H9 (cell line): ENCODE results near the gene PFKFB2. TPM values are rescaled to one million over a fixed set of nuclear protein-coding genes. Genes with fewer than 3 reads are reported as not detected.
A peak's percentile ranks its signal among the peaks of the same experiment; 100 is the strongest.

ENCODE experiments used
- DNase-seq: peaks from one replicate; pipeline ENCODE4 v3.0.0-alpha.2; 2017
- H2AFZ ChIP-seq: one replicate; pipeline ENCODE4 v1.6.1; 2013; ENCODE audit warnings: mild to moderate bottlenecking, low read length, control low read depth, moderate library complexity
- H2AK5ac ChIP-seq: 2 replicates; pipeline ENCODE4 v1.6.1; 2013; ENCODE audit warnings: low read length, control low read depth, mixed read lengths; ENCODE audit not compliant: insufficient read length
- H2BK120ac ChIP-seq: one replicate; pipeline ENCODE4 v1.6.1; 2013; ENCODE audit warnings: low read depth, mild to moderate bottlenecking, low read length, control low read depth, inconsistent platforms; ENCODE audit not compliant: poor library complexity, severe bottlenecking
- H2BK12ac ChIP-seq: 2 replicates; pipeline ENCODE4 v1.6.1; 2013; ENCODE audit warnings: low read length, control low read depth, mixed read lengths, low read depth; ENCODE audit not compliant: insufficient read length
- H2BK15ac ChIP-seq: 2 replicates; pipeline ENCODE4 v1.6.1; 2013; ENCODE audit warnings: low read depth, low read length, control low read depth
- H2BK20ac ChIP-seq: one replicate; pipeline ENCODE4 v1.6.1; 2013; ENCODE audit warnings: low read depth, mild to moderate bottlenecking, low read length, control low read depth, inconsistent platforms; ENCODE audit not compliant: poor library complexity, severe bottlenecking
- H2BK5ac ChIP-seq: 2 replicates; pipeline ENCODE4 v1.6.1; 2013; ENCODE audit warnings: low read length, control low read depth, mixed read lengths; ENCODE audit not compliant: insufficient read length
- H3K14ac ChIP-seq: 2 replicates; pipeline ENCODE4 v1.6.1; 2013; ENCODE audit warnings: low read length, control low read depth; ENCODE audit not compliant: insufficient read depth
- H3K18ac ChIP-seq: 2 replicates; pipeline ENCODE4 v1.6.1; 2013; ENCODE audit warnings: low read depth, mild to moderate bottlenecking, mixed read lengths, low read length, control low read depth; ENCODE audit not compliant: insufficient read length
- H3K23ac ChIP-seq: 2 replicates; pipeline ENCODE4 v1.6.1; 2013; ENCODE audit warnings: low read length, control low read depth, mixed read lengths, low read depth; ENCODE audit not compliant: insufficient read length
- H3K23me2 ChIP-seq: 2 replicates; pipeline ENCODE4 v1.6.1; 2013; ENCODE audit warnings: low read depth, mild to moderate bottlenecking, mixed read lengths, low read length, control low read depth; ENCODE audit not compliant: insufficient read length, poor library complexity, severe bottlenecking
- H3K27ac ChIP-seq: 2 replicates; pipeline ENCODE4 v1.5.1; 2013; ENCODE audit warnings: low read length, control low read depth, mixed read lengths, low read depth; ENCODE audit not compliant: insufficient read length
- H3K27me3 ChIP-seq: 2 replicates; pipeline ENCODE4 v1.6.1; 2013; ENCODE audit warnings: low read length, control low read depth, inconsistent platforms; ENCODE audit not compliant: insufficient read depth
- H3K4ac ChIP-seq: 2 replicates; pipeline ENCODE4 v1.6.1; 2013; ENCODE audit warnings: low read depth, mild to moderate bottlenecking, control low read depth, inconsistent platforms, low read length, moderate library complexity
- H3K4me1 ChIP-seq: 2 replicates; pipeline ENCODE4 v1.6.1; 2013; ENCODE audit warnings: low read length, control low read depth, inconsistent platforms; ENCODE audit not compliant: insufficient read depth
- H3K4me2 ChIP-seq: 2 replicates; pipeline ENCODE4 v1.6.1; 2013; ENCODE audit warnings: low read length, control low read depth, mixed read lengths; ENCODE audit not compliant: insufficient read length, insufficient read depth
- H3K56ac ChIP-seq: 2 replicates; pipeline ENCODE4 v1.6.1; 2013; ENCODE audit warnings: low read depth, mild to moderate bottlenecking, mixed read lengths, low read length, control low read depth; ENCODE audit not compliant: insufficient read length
- H3K79me1 ChIP-seq: 2 replicates; pipeline ENCODE4 v1.6.1; 2013; ENCODE audit warnings: low read depth, mild to moderate bottlenecking, moderate library complexity, low read length, control low read depth, inconsistent platforms; ENCODE audit not compliant: insufficient read depth, poor library complexity, severe bottlenecking
- H3K79me2 ChIP-seq: 2 replicates; pipeline ENCODE4 v1.6.1; 2013; ENCODE audit warnings: low read length, control low read depth, inconsistent platforms; ENCODE audit not compliant: insufficient read depth
- H3K9ac ChIP-seq: 2 replicates; pipeline ENCODE4 v1.6.1; 2013; ENCODE audit warnings: low read length, control low read depth, mixed read lengths; ENCODE audit not compliant: insufficient read length; ENCODE audit errors: extremely low read depth
- H3K9me3 ChIP-seq: one replicate; pipeline ENCODE4 v1.6.1; 2013; ENCODE audit warnings: low read depth, low read length, inconsistent platforms; ENCODE audit not compliant: control insufficient read depth
- H3T11ph ChIP-seq: one replicate; pipeline ENCODE4 v1.6.1; 2013; ENCODE audit warnings: mild to moderate bottlenecking, low read length, control low read depth, inconsistent platforms
- H4K20me1 ChIP-seq: one replicate; pipeline ENCODE4 v1.6.1; 2013; ENCODE audit not compliant: control insufficient read depth, insufficient read length, insufficient read depth
- H4K5ac ChIP-seq: 2 replicates; pipeline ENCODE4 v1.6.1; 2013; ENCODE audit warnings: low read depth, mild to moderate bottlenecking, mixed read lengths, low read length, control low read depth; ENCODE audit not compliant: insufficient read length
- H4K8ac ChIP-seq: replicated peaks from 2 replicates; pipeline ENCODE4 v1.6.1; 2013; ENCODE audit warnings: low read length, control low read depth, mixed read lengths, low read depth; ENCODE audit not compliant: insufficient read length
- H4K91ac ChIP-seq: 2 replicates; pipeline ENCODE4 v1.6.1; 2013; ENCODE audit warnings: low read depth, mild to moderate bottlenecking, moderate library complexity, mixed read lengths, low read length, control low read depth; ENCODE audit not compliant: insufficient read length
- H3K27ac Mint-ChIP-seq, 3 experiments: 2 replicates in 2 of 3; 3 replicates in 1 of 3; pipeline ENCODE4 v1.8.0; 2020 to 2021; ENCODE audit warnings: mixed read lengths in 3 of 3, mild to moderate bottlenecking in 1 of 3, moderate library complexity in 1 of 3
- H3K27me3 Mint-ChIP-seq: 2 replicates; pipeline ENCODE4 v1.8.0; 2021; ENCODE audit warnings: low read depth, mild to moderate bottlenecking, moderate library complexity, mixed read lengths
- H3K36me3 Mint-ChIP-seq, 3 experiments: 2 replicates in 2 of 3; 3 replicates in 1 of 3; pipeline ENCODE4 v1.8.0; 2020 to 2021; ENCODE audit warnings: low read depth in 3 of 3, mixed read lengths in 3 of 3; ENCODE audit not compliant: insufficient read depth in 1 of 3
- H3K4me1 Mint-ChIP-seq, 2 experiments: 2 replicates each; pipeline ENCODE4 v1.8.0; 2020; ENCODE audit warnings: mixed read lengths in 2 of 2
- H3K4me3 Mint-ChIP-seq, 2 experiments: 2 replicates in 1 of 2; 3 replicates in 1 of 2; pipeline ENCODE4 v1.8.0; 2020 to 2021; ENCODE audit warnings: mild to moderate bottlenecking in 2 of 2, mixed read lengths in 2 of 2, moderate library complexity in 1 of 2
- H3K9me3 Mint-ChIP-seq, 2 experiments: 2 replicates in 1 of 2; 3 replicates in 1 of 2; pipeline ENCODE4 v1.8.0; 2020; ENCODE audit warnings: mild to moderate bottlenecking in 2 of 2, mixed read lengths in 2 of 2, moderate library complexity in 1 of 2
- WGBS: extraction: QIAGEN DNeasy Blood & Tissue Kit; methylation state at CpG from one replicate; pipeline ENCODE4 v1.1.7; 2013; ENCODE audit warnings: missing lambda C conversion rate, low lambda C conversion rate, mixed read lengths; ENCODE audit not compliant: insufficient read length; ENCODE audit errors: extremely low coverage; 5-methylcytosine and 5-hydroxymethylcytosine counted together
- total RNA-seq: library from RNA; stranded (reverse); gene quantifications from 2 replicates; pipeline ENCODE4 v1.2.1, GENCODE V29; 2021
- TF ChIP-seq, protein P1 (sequence below): fragments of 200-600 bp; sonication (generic); conservative IDR thresholded peaks from 3 replicates; pipeline ENCODE4 v1.8.0; 2021; ENCODE audit warnings: antibody characterized with exemption, mild to moderate bottlenecking

PFKFB2 gene
- total RNA-seq, 1 experiment from 2014 or later = 14.6 TPM

GRCh38 chr1:207021139-207021861 is 31.8 kb upstream of the PFKFB2 start:
- no peaks in the 10 kb centered on the region for H4K20me1 ChIP-seq
- no CpG with 5 or more reads among the region's 8 CpGs for WGBS
- no peak overlapping the region for H2AK5ac ChIP-seq
- H3K4me2 ChIP-seq = no peak overlapping the region
- TF ChIP-seq, protein P1, sequence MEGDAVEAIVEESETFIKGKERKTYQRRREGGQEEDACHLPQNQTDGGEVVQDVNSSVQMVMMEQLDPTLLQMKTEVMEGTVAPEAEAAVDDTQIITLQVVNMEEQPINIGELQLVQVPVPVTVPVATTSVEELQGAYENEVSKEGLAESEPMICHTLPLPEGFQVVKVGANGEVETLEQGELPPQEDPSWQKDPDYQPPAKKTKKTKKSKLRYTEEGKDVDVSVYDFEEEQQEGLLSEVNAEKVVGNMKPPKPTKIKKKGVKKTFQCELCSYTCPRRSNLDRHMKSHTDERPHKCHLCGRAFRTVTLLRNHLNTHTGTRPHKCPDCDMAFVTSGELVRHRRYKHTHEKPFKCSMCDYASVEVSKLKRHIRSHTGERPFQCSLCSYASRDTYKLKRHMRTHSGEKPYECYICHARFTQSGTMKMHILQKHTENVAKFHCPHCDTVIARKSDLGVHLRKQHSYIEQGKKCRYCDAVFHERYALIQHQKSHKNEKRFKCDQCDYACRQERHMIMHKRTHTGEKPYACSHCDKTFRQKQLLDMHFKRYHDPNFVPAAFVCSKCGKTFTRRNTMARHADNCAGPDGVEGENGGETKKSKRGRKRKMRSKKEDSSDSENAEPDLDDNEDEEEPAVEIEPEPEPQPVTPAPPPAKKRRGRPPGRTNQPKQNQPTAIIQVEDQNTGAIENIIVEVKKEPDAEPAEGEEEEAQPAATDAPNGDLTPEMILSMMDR = no peak
- peaks cover 5% of the 10 kb centered on the region; the same call in 1 of the 2 replicates for H3K4me1 ChIP-seq
- Mint-ChIP-seq H3K36me3 (peaks cover 0 to 2% (median 0%) of the 10 kb centered on the region in 3 experiments; a peak in 1 of 7 replicates), H3K27me3 (peaks cover 10% of the 10 kb centered on the region), H3K27ac (peak overlapping the region in 1 of 3 experiments; percentile 59; a peak in 1 of 7 replicates), H3K4me1 (peaks cover 14 to 15% of the 10 kb centered on the region in 2 experiments), H3K9me3 (no peaks in the 10 kb centered on the region), H3K4me3 (no peak overlapping the region)
- H3T11ph ChIP-seq = no peak overlapping the region
- H4K8ac ChIP-seq = no peak overlapping the region
- H2BK12ac ChIP-seq = no peak overlapping the region
- H3K4ac ChIP-seq = no peak overlapping the region
- no peaks in the 10 kb centered on the region for H3K79me2 ChIP-seq
- no peak overlapping the region for H3K27ac ChIP-seq
- H3K18ac ChIP-seq = no peak overlapping the region
- H4K5ac ChIP-seq = no peak overlapping the region
- H3K14ac ChIP-seq = no peak overlapping the region
- H2AFZ ChIP-seq = no peak overlapping the region
- H4K91ac ChIP-seq = no peak overlapping the region
- no peak overlapping the region for H3K23ac ChIP-seq
- DNase-seq = no peak
- H3K27me3 ChIP-seq = no peaks in the 10 kb centered on the region
- no peak overlapping the region for H2BK15ac ChIP-seq
- no peaks in the 10 kb centered on the region for H3K9me3 ChIP-seq
- no peak overlapping the region for H3K9ac ChIP-seq
- no peak overlapping the region for H2BK5ac ChIP-seq
- no peak overlapping the region for H2BK120ac ChIP-seq
- H3K79me1 ChIP-seq = no peaks in the 10 kb centered on the region
- no peaks in the 10 kb centered on the region for H3K23me2 ChIP-seq
- H2BK20ac ChIP-seq = no peak overlapping the region
- H3K56ac ChIP-seq = no peak overlapping the region
